Stimulated activated effector memory CD8-positive, alpha-beta T cell treated with anti-CD3 and anti-CD28 coated beads, Interleukin-12 subunit alpha, Interleukin-12 subunit beta, amount 100 ng/mL, for 72 hours (primary cell): Measurements from ENCODE around the gene ITGA3.

ENCODE experiments used
- ATAC-seq: fragments of 150-1000 bp; cut with Tn5 transposase; 2 replicates; pipeline ENCODE4 v1.10.0; 2021
- DNase-seq, 2 donors: peaks; one replicate each; pipeline ENCODE4 v3.0.0; 2021 to 2022; ENCODE audit warnings: low spot score in 2 of 2
- H3K27ac Mint-ChIP-seq: one replicate; pipeline ENCODE4 v1.8.0; 2022; ENCODE audit warnings: mild to moderate bottlenecking, mixed read lengths
- H3K36me3 Mint-ChIP-seq: one replicate; pipeline ENCODE4 v1.8.0; 2022; ENCODE audit warnings: mild to moderate bottlenecking, mixed read lengths
- H3K4me1 Mint-ChIP-seq: one replicate; pipeline ENCODE4 v1.8.0; 2022; ENCODE audit warnings: mixed read lengths
- H3K4me3 Mint-ChIP-seq: one replicate; pipeline ENCODE4 v1.8.0; 2022; ENCODE audit warnings: mild to moderate bottlenecking, mixed read lengths
- H3K9me3 Mint-ChIP-seq: one replicate; pipeline ENCODE4 v1.8.0; 2022; ENCODE audit warnings: mixed read lengths

Gene ITGA3

GRCh38 chr17:50139185-50139783 lies 83.4 kb downstream of the ITGA3 start:
- H3K4me3 Mint-ChIP-seq, result no peak overlapping the region
- no peaks in the 10 kb centered on the region for H3K9me3 Mint-ChIP-seq
- H3K4me1 Mint-ChIP-seq, result peaks cover 67% of the 10 kb centered on the region
- no peak for ATAC-seq
- peak overlapping the region; percentile 79 for H3K27ac Mint-ChIP-seq
- H3K36me3 Mint-ChIP-seq, result peaks cover 96% of the 10 kb centered on the region
- no peak for DNase-seq
